Kidney epithelial cell (primary cell): ENCODE data around the gene SMIM11. TPM values are rescaled to one million over a fixed set of nuclear protein-coding genes. Genes with fewer than 3 reads are reported as not detected.
"Not testable (repeated sequence)": the region's sequence is repeated elsewhere in the genome, so short reads cannot be mapped to it uniquely, and the experiment has no call there.

Experiments used
- DNase-seq: peaks from one replicate; pipeline ENCODE4 v3.0.0-alpha.2; 2010; ENCODE audit warnings: low read depth
- H3K27me3 ChIP-seq: 2 replicates; pipeline ENCODE4 v1.6.0; 2011; ENCODE audit warnings: low read length; ENCODE audit not compliant: control insufficient read depth, insufficient read depth
- H3K36me3 ChIP-seq: 2 replicates; pipeline ENCODE4 v1.5.1; 2011; ENCODE audit warnings: low read length; ENCODE audit not compliant: control insufficient read depth, insufficient read depth
- H3K4me3 ChIP-seq: 2 replicates; pipeline ENCODE4 v1.5.1; 2011; ENCODE audit warnings: low read depth, mild to moderate bottlenecking, control low read depth, low read length
- total RNA-seq: library from RNA; depleted of rRNA; stranded (reverse); fragments of >200 nt; gene quantifications from 2 replicates; pipeline ENCODE4 v1.2.3, GENCODE V29; 2015
- TF ChIP-seq, protein P1 (sequence below): IDR thresholded peaks from 2 replicates; pipeline ENCODE4 v1.5.1; 2011; ENCODE audit warnings: mild to moderate bottlenecking, moderate library complexity, low read length, control low read depth, inconsistent platforms; ENCODE audit not compliant: insufficient read depth, poor library complexity, severe bottlenecking

Gene SMIM11, protein sequence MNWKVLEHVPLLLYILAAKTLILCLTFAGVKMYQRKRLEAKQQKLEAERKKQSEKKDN
- 2.5 and 36.4 TPM in 2 replicates for total RNA-seq

DNA sequence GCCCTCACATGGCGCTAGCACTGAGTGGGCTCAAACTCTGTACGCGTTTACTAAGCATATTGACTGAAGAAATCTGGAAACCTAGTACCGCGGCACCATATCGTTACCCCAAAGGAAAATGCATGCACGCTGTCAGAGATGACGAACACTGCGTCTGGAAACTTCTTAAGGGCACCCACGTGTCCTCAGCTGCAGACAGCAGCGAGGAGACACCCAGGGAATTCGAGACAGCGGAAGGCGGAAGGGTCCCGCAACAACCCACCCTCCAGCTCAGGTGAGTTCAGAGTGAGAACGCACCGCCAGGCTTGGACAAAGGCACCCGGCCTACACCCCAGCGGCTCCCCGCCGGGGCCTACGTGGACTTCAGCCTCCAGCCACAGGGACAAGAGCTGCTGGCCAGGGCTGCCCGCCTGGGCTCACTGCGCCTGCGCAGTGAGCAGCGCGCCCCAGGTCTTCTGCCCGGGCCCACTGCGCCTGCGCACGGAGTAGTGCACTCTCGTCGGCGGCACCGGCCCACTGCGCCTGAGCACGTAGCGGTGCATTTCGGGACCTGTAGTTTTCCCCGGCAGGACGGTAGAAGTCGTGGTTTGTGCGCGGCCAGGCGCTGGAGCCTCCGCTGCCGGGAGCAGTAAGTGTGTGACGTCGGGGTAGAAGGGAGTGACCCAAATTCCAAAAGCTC is at the start of gene SMIM11:
SMIM11 (plus strand) TSS at position 568 of the 679 bp plus-strand sequence. CDS start 3,998 bp downstream, outside the sequence.
- not testable (repeated sequence) for H3K36me3 ChIP-seq

DNA sequence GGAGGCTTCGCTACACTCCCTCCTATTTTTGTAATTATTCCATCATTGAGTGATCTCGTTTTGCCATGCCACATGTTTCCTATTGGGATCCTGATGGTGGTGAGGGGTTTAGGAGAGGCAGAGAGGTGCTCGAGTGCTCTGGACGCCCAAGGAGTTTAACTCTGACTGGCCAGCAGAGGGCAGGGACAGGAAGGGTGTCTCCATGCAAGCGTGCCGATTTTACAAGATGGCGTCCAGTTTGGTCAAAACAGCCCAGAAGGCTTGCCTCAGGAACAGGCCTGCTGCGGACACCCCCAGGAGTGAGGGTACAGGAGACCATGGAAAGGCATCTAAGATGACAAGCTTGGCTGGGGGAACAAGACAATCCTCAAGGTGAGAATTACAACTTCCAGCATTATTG is 45.3 kb upstream of the SMIM11 start:
- TF ChIP-seq, protein P1, sequence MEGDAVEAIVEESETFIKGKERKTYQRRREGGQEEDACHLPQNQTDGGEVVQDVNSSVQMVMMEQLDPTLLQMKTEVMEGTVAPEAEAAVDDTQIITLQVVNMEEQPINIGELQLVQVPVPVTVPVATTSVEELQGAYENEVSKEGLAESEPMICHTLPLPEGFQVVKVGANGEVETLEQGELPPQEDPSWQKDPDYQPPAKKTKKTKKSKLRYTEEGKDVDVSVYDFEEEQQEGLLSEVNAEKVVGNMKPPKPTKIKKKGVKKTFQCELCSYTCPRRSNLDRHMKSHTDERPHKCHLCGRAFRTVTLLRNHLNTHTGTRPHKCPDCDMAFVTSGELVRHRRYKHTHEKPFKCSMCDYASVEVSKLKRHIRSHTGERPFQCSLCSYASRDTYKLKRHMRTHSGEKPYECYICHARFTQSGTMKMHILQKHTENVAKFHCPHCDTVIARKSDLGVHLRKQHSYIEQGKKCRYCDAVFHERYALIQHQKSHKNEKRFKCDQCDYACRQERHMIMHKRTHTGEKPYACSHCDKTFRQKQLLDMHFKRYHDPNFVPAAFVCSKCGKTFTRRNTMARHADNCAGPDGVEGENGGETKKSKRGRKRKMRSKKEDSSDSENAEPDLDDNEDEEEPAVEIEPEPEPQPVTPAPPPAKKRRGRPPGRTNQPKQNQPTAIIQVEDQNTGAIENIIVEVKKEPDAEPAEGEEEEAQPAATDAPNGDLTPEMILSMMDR = no peak
- Histone ChIP-seq H3K36me3 (no peaks in the 10 kb centered on the region), H3K27me3 (no peaks in the 10 kb centered on the region), H3K4me3 (no peak overlapping the region)
- no peak for DNase-seq

More for the DNA sequence above, at the start of gene SMIM11:
- DNase-seq, H3K4me3 ChIP-seq, H3K27me3 ChIP-seq: not testable (repeated sequence)

DNA sequence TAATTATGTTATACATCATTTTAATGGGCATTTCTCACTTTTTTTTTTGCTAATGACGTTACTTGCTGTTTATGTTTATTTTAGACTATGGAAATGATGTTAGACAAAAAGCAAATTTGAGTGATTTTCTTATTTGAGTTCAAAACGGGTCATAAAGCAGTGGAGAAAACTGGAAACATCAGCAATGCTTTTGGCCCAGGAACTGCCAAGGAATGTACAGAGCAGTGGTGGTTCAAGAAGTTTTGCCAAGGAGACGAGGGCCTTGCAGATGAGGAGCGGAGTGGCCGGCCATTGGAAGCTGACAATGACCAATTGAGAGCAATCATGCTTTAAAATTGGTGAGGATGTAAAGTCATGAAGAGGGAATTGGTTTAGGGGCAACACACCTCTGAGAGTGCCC is 43.6 kb upstream of the SMIM11 start:
- TF ChIP-seq, protein P1 = no peak
- DNase-seq = no peak
- Histone ChIP-seq H3K36me3 (no peaks in the 10 kb centered on the region), H3K4me3 (no peak overlapping the region), H3K27me3 (no peaks in the 10 kb centered on the region)

DNA sequence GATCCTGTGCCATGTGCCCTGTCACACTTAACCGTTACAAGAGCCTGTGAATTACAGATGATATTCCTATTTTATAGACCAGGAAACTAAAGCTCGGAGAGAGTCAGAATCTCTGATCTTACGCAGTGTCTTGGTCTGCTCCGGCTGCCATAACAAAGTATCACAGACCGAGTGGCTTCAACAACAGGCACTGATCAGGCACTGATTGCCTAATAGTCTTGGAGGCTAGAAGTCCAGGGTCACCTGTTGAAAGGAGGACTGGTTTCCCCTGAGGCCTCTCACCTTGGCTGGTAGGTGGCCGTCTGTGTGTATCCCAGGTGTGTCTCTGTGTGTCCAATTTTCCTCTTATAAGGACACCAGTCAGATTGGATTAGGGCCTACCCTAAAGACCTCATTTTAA is 43.0 kb upstream of the SMIM11 start:
- TF ChIP-seq, protein P1 = no peak
- no peak overlapping the region for H3K4me3 ChIP-seq
- no peaks in the 10 kb centered on the region for H3K36me3 ChIP-seq

DNA sequence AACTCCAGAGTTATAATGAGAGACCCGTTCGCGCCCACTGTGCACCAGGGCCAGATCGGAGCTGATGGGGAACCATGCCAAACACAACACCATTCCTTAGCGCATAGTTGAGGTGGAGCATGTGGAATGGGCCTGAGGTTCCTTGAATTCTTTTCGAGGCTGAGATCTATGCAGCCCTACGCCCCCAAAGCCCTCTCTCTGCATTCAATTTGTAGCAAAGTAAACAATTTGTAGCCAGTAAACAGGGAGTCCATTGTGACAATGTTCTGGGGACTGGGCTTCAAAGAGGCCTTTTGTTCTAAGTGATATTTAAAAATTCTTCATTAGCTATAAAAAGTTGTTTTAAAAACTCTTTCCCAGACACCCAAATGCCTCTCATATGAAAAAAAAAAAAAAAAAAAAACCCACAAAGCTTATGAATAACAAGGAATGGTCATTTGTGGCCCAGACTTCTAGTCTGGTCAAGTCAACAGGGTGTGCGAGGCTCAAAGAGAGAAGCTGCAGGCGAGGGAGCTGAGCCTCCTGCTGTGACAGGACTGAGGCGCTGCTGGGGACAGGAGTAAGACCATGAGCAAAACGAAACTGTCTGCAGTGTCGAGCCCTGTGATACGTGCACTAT is 42.1 kb upstream of the SMIM11 start:
- Histone ChIP-seq H3K4me3 (no peak overlapping the region), H3K27me3 (no peaks in the 10 kb centered on the region), H3K36me3 (no peaks in the 10 kb centered on the region)
- TF ChIP-seq, protein P1 = no peak
- DNase-seq = no peak

More for the DNA sequence above, 43.0 kb upstream of the SMIM11 start:
- DNase-seq = no peak
- no peaks in the 10 kb centered on the region for H3K27me3 ChIP-seq

DNA sequence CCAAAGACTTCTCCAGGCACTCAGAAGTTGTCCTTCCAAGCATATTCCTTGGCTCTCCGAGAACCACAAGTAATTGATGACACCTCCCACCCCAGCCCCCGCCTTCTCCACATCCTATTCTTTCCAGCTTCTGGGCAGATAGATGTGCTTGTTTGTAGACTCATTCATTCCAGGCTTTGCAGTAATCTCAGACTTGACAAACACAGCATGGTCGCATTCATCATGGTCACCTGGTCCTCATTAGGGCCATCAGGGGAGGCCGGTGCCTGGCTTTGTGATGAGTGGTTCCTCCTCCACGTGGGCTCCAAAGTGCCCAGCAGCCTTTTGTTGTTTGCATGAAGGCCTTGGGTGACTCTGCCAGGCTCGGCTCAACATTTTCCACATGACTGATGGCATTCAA is 40.0 kb upstream of the SMIM11 start:
- Histone ChIP-seq H3K4me3 (no peak overlapping the region), H3K27me3 (no peaks in the 10 kb centered on the region), H3K36me3 (no peaks in the 10 kb centered on the region)
- no peak for DNase-seq
- TF ChIP-seq, protein P1 = no peak
